GM12865 (cell line): ENCODE results near the gene MICAL3.
A peak's percentile ranks its signal among the peaks of the same experiment; 100 is the strongest.

Experiments
- DNase-seq: peaks from one replicate; pipeline ENCODE4 v3.0.0; 2010; ENCODE audit warnings: low read depth
- H3K4me3 ChIP-seq: 2 replicates; pipeline ENCODE4 v1.5.1; 2011; ENCODE audit warnings: mild to moderate bottlenecking, low read depth, low read length, control low read depth
- TF ChIP-seq, protein P1 (sequence below): IDR thresholded peaks from 2 replicates; pipeline ENCODE4 v1.5.1; 2011; ENCODE audit warnings: low read length, control low read depth, low read depth, inconsistent platforms; ENCODE audit not compliant: insufficient read depth; ENCODE audit errors: missing control alignments

The MICAL3 gene

GRCh38 chr22:17968126-17968525 is 56.2 kb downstream of the MICAL3 start:
- DNase-seq: no peak
- TF ChIP-seq, protein P1, sequence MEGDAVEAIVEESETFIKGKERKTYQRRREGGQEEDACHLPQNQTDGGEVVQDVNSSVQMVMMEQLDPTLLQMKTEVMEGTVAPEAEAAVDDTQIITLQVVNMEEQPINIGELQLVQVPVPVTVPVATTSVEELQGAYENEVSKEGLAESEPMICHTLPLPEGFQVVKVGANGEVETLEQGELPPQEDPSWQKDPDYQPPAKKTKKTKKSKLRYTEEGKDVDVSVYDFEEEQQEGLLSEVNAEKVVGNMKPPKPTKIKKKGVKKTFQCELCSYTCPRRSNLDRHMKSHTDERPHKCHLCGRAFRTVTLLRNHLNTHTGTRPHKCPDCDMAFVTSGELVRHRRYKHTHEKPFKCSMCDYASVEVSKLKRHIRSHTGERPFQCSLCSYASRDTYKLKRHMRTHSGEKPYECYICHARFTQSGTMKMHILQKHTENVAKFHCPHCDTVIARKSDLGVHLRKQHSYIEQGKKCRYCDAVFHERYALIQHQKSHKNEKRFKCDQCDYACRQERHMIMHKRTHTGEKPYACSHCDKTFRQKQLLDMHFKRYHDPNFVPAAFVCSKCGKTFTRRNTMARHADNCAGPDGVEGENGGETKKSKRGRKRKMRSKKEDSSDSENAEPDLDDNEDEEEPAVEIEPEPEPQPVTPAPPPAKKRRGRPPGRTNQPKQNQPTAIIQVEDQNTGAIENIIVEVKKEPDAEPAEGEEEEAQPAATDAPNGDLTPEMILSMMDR: no peak

GRCh38 chr22:17966403-17966717 is 58.0 kb downstream of the MICAL3 start:
- TF ChIP-seq, protein P1: no peak
- no peak overlapping the region for H3K4me3 ChIP-seq
- no peak for DNase-seq

More at GRCh38 chr22:17968126-17968525, 56.2 kb downstream of the MICAL3 start:
- H3K4me3 ChIP-seq: no peak overlapping the region

DNA sequence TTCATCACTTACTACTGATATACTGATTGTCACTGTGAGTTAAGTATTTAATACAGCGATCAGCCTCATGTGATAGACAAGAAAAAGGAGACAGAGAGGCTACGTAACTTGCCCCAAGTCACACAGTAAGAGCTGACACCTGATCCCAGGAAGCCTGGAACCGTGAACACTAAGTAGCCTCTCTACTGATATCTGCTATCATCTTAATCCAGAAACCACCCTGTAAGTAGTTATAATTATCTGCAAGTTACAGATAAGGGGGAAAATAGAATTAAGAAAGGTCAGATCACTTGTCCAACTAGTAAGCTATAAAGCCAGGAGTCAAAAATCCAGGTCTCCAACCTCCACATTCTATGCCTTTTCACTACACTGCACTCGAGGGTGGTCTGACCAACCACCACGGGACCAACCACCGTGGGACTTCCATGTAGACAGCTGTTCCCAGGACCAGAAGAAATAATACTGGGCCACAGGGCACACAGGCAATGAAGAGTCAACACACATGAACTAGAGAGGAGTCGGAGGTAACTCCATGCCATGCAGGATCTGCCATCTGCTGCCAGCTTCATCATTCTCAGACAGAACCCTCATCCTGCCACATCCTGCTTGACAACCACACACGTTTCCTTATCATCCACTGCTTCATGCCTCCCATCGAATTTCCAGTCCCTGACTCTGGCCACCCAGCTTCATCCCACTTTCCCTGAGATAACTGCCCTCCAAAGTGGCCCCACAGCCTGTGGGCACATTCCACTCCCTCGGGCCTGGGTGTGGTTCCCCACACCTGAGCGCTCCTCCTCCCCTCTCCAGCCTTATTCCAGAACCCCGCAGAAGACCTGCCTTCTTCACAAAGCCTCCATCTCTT is 58.6 kb downstream of the MICAL3 start:
- TF ChIP-seq, protein P1: no peak
- DNase-seq: no peak
- no peak overlapping the region for H3K4me3 ChIP-seq

DNA sequence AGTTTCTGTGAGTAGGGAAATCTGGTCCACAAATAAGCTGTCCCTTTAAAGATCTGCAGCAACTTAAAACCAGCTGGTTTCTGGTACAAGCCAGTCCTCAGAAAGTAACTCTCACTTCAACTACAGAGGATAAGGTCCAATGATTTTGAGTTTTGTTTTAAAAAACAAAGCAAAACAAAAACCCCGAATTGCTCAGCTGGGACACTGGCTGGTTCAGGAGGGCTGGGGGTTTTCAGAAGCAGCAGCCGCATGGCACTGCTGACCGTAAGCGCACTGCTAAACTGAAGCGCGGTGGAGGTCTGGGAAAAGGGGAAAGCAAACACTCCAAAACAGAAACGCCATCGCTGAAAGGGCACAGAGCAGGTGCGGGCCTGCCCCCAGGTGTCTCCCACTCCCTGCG is 59.7 kb downstream of the MICAL3 start:
- peak; percentile 80 for DNase-seq
- TF ChIP-seq, protein P1: no peak
- H3K4me3 ChIP-seq: peak overlapping the region; percentile 12

GRCh38 chr22:17964156-17964555 is 60.2 kb downstream of the MICAL3 start:
- H3K4me3 ChIP-seq: no peak overlapping the region
- TF ChIP-seq, protein P1: no peak
- no peak for DNase-seq

GRCh38 chr22:17963015-17963414 is 61.3 kb downstream of the MICAL3 start:
- no peak overlapping the region for H3K4me3 ChIP-seq
- TF ChIP-seq, protein P1: no peak
- DNase-seq: no peak

- TF ChIP-seq, protein P1: no peak
- no peak for DNase-seq
- no peak overlapping the region for H3K4me3 ChIP-seq
Observed at GRCh38 chr22:17962168-17962567, 62.2 kb downstream of the MICAL3 start.
